Measurements from ENCODE around the gene ACSL1.

ACSL1 gene

DNA sequence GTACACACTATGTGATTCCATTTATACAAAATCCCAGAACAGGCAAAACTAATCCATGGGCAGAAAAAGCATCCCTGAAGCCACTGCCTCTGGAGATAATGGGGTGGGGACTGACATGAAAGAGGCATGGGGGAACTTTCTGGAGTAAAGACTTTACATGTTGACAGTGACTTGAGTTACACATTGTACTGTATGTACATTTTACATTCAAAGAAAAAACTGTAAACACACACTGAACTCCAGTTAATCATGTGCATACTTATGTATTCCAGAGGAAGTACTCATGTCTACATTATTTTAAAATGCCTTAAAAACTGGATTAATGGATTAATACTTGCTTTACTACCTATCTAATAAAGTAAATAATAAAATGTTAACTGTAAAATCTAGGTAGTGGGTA lies 113.4 kb downstream of the ACSL1 start:
- DNase-seq, result no peak

DNA sequence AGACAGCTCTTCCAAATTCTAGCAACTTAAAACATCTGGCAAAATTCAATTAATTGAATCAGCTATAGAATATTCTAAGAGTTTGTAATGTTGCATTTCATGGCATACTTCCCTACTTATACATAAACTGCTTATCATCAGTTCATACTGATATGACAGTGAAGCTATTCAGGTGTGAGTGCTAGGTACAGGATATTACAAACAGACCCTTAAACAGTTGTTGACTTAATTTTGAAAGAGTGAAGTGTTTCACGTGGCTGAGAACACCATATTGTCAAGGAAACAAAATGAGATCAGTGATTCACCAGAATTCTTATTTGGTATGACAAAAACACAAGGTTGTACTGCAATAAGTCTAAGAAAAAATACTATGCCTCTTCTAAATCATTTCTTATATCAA lies 119.3 kb downstream of the ACSL1 start:
- no peak for DNase-seq

- DNase-seq, result no peak
Observed at GRCh38 chr4:184705692-184706091, 120.1 kb downstream of the ACSL1 start.
